HL-60 (cell line): ENCODE results near the gene ADSS1.

Source experiments
- CTCF ChIP-seq: IDR thresholded peaks from one replicate; pipeline ENCODE4 v1.5.1; 2011; ENCODE audit warnings: low read length, control low read depth, inconsistent platforms; ENCODE audit not compliant: insufficient read depth
- GABPA ChIP-seq: IDR thresholded peaks from 2 replicates; pipeline ENCODE4 v1.6.1; 2012; ENCODE audit warnings: low read depth
- POLR2AphosphoS5 ChIP-seq: IDR thresholded peaks from 2 replicates; pipeline ENCODE4 v1.6.1; 2012; ENCODE audit warnings: low read depth
- SPI1 ChIP-seq: IDR thresholded peaks from 2 replicates; pipeline ENCODE4 v1.6.1; 2012; ENCODE audit warnings: low read depth, mild to moderate bottlenecking, borderline replicate concordance
- TF ChIP-seq, protein P1 (sequence below): IDR thresholded peaks from 2 replicates; pipeline ENCODE4 v1.6.1; 2012; ENCODE audit warnings: low read depth; ENCODE audit not compliant: insufficient replicate concordance

DNA sequence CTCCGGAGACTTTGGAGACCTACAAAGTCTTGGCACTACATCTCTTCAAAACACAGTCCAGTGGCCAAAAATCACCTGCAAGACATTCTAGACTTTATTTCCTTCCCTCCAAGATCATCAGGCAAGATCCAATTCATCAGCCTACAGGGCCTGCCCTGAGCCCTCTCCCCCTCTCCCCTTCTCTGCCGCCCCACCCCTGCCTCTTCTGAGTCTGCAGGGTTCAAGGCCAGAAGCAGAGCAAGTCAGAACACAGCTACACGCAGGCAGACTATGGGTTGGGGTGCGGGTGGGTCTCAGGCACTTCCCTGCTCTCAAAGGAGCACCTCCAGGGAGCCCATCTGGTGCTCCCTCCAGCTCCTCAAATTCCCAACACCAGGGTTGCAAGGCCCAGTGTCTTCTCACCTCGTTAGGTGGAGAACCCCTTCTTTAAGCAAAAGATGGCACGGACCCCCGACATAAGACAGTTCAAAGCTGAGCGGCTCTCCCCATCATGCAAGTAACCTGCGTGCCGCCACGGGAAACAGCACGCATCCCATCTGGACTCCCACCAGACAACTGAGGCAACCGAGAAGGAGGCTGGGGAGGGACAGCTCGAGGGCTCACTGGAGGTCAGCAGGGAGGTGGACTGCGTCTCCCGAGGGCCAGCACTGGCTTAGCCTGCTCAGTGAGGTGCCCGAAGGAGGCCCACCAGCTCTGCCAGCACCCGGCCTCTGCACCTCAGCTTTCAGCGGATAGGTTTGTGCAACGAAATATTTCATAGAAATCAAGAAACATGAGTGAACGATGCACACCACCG lies 40.2 kb upstream of the ADSS1 start:
- no peak for TF ChIP-seq POLR2AphosphoS5
- no peak for TF ChIP-seq CTCF
- TF ChIP-seq GABPA: no peak
- TF ChIP-seq SPI1: no peak
- TF ChIP-seq, protein P1, sequence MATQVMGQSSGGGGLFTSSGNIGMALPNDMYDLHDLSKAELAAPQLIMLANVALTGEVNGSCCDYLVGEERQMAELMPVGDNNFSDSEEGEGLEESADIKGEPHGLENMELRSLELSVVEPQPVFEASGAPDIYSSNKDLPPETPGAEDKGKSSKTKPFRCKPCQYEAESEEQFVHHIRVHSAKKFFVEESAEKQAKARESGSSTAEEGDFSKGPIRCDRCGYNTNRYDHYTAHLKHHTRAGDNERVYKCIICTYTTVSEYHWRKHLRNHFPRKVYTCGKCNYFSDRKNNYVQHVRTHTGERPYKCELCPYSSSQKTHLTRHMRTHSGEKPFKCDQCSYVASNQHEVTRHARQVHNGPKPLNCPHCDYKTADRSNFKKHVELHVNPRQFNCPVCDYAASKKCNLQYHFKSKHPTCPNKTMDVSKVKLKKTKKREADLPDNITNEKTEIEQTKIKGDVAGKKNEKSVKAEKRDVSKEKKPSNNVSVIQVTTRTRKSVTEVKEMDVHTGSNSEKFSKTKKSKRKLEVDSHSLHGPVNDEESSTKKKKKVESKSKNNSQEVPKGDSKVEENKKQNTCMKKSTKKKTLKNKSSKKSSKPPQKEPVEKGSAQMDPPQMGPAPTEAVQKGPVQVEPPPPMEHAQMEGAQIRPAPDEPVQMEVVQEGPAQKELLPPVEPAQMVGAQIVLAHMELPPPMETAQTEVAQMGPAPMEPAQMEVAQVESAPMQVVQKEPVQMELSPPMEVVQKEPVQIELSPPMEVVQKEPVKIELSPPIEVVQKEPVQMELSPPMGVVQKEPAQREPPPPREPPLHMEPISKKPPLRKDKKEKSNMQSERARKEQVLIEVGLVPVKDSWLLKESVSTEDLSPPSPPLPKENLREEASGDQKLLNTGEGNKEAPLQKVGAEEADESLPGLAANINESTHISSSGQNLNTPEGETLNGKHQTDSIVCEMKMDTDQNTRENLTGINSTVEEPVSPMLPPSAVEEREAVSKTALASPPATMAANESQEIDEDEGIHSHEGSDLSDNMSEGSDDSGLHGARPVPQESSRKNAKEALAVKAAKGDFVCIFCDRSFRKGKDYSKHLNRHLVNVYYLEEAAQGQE: no peak
